Iris pigment epithelial cell (primary cell): Measurements from ENCODE around the gene POLR1G.

Experiments used
- DNase-seq: peaks from one replicate; pipeline ENCODE4 v3.0.0-alpha.2; 2011; ENCODE audit warnings: low read depth

Gene POLR1G

DNA sequence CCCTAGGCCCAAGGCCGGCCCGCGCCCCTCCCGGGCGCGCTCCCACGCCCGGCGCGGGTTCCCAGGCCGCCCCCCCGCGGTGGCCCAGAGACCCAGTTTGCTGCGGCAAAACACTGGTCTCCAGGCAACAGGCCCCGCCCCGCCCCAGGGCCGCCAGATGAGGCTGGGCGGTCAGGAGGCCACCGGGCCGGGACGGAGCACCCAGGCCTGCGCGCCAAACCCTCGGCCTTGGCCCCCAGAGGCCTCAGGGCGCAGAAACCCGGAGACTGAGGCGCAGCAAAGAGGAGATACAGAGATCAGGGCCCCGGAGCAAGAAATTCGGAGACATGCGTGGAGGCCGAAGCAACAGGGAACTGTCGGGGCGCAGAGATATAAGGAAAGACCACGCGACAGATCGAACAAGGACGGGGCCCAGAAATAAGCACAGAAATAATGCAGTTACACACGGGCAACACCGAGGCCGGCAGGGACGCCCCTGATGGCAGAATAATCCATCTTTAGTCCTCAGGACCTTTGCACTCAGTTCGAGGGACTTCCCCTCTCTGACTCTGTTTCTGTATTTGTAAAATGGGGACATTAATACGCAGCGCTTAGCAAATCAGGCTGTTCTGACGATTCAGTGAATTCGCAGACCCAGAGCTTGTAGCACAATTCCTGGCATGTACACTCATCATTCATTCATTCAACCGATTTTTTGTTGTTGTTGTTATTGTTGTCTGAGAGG lies 38.0 kb downstream of the POLR1G start:
- DNase-seq, result peak; percentile 83

DNA sequence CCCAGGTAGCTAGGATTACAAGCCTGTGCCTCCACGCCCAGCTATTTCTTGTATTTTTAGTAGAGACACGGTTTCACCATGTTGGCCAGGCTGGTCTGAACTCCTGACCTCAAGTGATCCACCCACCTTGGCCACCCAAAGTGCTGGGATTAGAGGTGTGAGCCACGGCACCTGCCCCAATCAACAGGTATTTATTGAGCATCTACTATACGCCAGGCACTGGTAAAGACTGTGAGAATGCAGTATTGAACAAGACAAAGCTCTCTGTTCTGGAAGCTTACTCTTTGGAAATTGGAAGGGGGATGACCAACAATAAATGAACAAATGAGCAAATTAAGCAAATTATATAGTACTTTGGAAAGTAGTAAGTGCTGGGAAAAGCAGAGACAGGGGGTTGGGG lies 38.7 kb downstream of the POLR1G start:
- DNase-seq, result no peak

- no peak for DNase-seq
These were observed 39.9 kb downstream of the POLR1G start for GRCh38 chr19:45446295-45446694.

GRCh38 chr19:45446944-45447343 lies 40.5 kb downstream of the POLR1G start:
- DNase-seq, result no peak

GRCh38 chr19:45448425-45448756 lies 41.9 kb downstream of the POLR1G start:
- DNase-seq, result no peak

DNA sequence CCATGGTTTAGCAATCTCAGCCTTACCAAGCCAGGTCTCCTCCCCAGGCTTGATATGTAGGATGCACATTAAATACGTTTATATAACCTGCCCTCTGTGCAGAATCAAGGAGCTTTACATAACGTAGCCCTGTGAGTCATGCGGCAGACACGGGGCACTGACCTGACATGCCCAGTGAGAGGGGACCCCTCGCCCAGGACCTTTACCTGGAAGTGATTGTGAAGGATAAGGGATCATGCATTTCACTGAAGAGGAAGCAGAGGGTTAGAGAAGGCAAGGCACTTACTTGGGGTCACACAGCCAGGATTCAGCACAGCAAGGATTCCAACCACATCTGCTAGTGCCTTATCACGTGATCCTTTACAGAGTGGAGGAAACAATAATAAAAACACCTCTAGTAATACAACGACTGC lies 42.4 kb downstream of the POLR1G start:
- DNase-seq, result no peak

DNA sequence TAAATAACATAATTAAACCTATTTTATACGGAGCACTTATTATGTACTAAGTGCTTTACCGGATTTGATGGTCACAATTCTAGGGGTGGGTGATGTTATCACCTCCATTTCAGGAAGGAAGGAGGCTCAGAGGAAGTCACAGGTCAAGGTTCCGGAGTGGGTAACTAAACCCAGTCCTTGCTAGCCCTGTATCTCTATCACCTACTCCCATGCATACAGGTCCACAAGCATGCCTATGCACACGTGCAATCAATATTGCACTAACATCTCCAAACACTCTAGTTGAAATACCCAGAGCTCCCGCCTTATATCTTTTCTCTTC lies 43.5 kb downstream of the POLR1G start:
- DNase-seq, result no peak

- DNase-seq, result peak; percentile 77
These were observed 44.8 kb downstream of the POLR1G start for GRCh38 chr19:45451131-45451849.

DNA sequence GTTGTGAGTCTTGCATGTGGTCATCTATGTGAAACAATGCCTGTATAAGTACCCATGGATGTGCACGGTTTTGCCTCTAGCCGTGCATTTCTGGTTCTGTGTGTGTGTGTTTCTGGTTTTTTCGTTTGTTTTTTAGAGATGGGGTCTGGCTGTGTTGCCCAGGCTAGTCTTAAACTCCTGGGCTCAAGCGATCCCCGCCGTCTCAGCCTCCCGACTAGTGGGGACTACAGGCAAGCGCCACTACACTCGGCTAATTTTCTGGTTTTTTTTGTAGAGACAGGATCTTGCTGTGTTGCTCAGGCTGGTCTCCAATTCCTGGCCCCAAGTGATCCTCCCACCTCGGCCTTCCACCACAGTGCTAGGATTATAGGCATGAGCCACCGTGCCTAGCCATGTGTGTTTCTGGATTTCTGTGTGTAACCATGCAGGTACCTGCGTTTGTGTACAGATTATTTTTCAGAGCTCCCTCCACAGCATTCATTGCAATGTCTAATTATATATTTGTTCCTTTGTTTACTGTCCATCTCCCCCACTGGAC lies 45.5 kb downstream of the POLR1G start:
- no peak for DNase-seq

DNA sequence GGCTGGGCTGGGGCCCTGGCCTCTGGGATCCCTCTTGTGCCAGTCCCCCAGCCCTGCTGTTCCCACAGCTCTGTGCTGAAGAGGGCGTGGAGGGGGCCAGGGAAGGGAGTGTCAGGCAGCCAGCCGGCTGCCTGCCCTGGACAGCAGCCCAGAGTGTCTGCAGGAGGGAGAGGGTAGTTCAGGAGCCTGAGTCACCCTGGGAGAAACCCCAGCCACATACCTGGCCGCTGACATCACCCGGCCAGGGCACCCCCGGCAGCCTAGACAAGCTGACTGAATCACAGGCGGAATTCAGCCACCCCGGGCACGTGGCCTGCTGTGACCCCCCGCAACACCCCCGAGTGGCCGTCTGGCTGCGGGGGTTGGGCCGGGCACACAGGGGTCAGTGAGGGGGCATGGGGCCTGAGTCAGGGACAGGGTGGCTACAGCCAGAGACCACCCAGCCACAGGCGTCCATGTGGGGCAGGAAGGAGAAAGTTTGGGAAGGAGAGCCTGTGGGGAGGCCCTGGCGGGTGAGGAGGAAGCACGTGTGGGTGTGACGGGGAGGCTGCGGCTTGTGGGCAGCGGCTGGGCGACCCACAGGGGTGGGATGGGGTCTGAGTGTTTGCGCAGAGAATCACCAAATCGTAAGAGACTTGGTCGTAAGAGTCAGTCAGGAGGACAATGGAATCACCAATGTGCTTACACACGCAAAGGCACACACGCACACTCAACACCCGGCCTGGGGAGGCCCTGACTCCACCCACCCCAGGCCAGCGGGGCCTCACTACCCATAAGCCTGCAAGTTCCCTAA lies 49.5 kb downstream of the POLR1G start:
- DNase-seq, result peak; percentile 100

DNA sequence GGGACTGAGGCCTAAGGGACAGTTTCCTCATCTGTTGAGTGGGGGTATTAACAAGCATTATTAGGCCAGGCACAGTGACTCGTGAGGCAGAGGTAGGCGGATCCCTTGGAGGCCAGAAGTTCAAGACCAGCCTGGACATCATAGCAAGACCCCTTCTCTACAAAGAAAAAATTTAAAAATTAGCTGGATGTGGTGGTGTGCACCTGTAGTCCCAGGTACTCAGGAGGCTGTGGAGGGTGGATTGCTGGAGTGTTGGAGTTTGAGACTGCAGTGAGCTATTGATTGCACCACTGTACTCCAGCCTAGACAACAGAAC lies 50.0 kb downstream of the POLR1G start:
- no peak for DNase-seq

DNA sequence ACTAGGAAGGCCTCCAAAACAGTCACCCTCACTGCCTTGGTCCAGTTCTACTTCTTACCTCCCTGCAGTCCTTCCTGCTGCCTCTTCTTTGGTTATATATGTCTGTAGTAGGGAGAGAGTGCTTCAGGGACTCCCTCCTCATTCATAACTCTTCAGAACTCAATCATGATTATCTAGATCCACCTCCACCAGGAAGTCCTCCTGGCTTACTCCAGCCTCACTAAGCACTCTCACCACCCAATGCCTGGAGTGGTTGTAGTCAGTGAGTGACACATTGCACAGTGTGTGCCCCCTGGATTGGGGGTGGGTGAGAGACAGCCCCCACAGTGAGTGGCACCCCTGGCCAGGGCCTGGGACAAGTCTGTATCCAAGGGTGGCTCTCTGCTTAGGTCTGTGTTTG lies 51.3 kb downstream of the POLR1G start:
- DNase-seq, result no peak
